HG03139 (cell line): ENCODE data around the gene GPR31.

Experiments used
- ATAC-seq: cut with Tn5 transposase; IDR thresholded peaks from one replicate; pipeline ENCODE4 v1.9.1; 2021; ENCODE audit not compliant: unreplicated experiment

The GPR31 gene

DNA sequence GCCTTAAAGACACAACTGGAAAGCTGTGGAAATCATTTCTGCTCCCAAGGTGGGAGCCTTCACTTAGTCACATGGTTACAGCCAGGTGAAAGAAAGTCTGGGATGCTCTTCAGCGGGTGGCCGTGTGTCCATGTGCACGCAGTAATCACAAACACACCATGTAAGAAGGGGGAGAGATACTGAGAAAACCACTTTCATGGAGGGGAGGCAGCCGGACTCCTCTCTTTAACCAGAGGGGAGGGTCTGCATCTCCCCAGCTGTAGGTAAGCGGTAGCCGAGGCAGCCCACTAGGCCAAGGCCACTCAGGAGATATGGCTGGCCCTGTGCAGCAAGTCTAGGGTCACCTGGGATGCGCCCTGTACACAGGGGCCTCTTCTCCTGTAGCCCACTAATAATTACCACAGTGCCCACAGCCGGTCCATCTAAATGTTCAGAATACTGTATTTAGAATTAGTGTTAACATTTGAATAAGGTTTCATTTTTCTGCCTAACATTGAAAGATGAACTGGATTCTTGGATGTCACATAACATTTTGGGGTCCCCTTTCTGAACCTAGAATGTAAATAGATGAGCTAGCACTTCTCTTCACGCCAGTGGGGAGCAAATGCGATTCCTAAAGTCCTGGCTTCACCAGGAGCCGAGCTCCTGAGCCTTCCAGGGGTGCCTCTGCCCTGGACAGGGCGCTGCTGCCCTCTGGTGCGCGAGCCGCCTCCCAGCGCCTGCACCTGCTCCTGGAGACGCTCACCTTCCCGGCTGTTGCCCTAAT lies 15.9 kb downstream of the GPR31 start:
- peak; percentile 74 for ATAC-seq

DNA sequence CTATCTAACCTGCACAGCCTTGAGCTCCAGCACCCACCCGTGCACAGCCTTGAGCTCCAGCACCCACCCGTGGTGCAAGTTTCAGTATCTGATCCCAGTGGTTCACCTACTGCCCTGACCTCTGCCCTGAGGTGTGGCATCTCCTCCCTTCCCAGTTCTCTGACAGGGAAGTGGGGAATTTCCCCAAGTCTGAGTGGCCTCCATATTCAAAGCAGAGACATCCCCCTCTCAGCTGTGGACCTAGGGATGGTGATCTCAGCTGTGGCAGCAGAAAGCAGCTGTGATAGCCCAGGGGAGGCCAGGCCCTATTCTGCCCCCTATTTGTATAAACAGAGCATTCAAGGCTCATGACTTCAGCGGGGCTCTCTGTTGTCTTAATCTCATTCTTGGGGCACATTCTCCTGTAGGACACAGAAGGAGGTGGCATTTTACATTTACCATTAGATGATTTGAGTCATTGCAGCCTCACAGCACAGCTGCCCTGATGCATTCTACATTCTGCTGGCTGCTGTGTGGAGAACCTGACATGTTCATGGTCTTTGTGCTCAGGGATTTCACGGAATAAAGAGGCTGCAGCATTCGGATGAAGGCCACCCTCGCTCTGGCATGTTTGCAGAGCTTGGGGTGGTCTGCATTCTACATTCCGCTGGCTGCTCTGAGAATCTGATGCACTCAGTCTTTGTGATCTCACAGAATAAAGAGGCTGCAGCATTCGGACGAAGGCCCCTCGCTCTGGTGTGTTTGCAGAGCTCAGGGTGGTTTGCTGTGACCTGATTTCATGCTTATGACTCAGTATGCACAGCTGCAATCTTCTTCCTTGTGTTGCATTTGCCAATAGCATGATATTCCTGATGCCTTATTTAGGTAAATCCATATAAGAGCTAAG lies 16.9 kb downstream of the GPR31 start:
- ATAC-seq: no peak

DNA sequence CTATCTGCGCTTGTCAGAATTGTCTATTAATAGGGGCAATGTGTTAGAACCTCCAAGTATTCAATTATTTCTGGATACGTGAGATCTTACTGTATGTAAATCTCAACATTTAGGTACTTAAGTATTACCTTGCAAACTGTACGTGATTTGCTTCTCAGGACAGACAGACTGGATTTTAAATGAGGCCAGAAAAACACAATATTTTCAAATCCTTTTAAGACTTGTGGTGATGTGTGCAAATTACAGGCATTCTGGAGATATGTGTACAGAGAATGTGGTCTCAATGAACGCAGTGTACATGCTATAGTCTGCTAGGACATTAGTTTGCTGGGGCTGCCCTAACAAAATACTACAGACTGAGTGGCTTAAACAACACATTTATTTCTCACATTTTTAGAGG lies 18.0 kb downstream of the GPR31 start:
- no peak for ATAC-seq

DNA sequence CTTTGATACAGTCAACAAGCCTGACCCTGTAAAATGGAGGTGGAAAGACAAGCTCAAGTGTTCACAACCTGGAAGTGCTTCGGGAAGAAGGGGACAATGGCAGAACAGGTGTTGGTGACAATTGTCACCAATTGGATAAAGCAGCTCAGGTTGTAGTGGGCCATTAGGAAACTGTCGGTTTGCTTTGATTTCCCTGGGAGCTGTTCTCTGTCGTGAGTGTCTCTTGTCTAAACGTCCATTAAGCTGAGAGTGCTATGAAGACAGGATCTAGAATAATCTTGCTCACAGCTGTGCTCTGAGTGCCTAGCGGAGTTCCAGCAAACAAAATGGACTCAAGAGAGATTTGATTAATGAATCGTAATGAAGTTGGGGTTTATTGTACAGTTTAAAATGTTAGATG lies 19.9 kb downstream of the GPR31 start:
- ATAC-seq: no peak

DNA sequence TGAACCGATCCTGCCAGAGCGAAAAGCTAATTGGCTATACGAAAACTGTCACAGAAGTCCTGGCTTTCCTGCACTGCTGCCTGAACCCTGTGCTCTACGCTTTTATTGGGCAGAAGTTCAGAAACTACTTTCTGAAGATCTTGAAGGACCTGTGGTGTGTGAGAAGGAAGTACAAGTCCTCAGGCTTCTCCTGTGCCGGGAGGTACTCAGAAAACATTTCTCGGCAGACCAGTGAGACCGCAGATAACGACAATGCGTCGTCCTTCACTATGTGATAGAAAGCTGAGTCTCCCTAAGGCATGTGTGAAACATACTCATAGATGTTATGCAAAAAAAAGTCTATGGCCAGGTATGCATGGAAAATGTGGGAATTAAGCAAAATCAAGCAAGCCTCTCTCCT lies 20.7 kb downstream of the GPR31 start:
- ATAC-seq: no peak

DNA sequence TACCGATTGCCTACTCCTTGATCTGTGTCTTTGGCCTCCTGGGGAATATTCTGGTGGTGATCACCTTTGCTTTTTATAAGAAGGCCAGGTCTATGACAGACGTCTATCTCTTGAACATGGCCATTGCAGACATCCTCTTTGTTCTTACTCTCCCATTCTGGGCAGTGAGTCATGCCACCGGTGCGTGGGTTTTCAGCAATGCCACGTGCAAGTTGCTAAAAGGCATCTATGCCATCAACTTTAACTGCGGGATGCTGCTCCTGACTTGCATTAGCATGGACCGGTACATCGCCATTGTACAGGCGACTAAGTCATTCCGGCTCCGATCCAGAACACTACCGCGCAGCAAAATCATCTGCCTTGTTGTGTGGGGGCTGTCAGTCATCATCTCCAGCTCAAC lies 21.4 kb downstream of the GPR31 start:
- no peak for ATAC-seq

DNA sequence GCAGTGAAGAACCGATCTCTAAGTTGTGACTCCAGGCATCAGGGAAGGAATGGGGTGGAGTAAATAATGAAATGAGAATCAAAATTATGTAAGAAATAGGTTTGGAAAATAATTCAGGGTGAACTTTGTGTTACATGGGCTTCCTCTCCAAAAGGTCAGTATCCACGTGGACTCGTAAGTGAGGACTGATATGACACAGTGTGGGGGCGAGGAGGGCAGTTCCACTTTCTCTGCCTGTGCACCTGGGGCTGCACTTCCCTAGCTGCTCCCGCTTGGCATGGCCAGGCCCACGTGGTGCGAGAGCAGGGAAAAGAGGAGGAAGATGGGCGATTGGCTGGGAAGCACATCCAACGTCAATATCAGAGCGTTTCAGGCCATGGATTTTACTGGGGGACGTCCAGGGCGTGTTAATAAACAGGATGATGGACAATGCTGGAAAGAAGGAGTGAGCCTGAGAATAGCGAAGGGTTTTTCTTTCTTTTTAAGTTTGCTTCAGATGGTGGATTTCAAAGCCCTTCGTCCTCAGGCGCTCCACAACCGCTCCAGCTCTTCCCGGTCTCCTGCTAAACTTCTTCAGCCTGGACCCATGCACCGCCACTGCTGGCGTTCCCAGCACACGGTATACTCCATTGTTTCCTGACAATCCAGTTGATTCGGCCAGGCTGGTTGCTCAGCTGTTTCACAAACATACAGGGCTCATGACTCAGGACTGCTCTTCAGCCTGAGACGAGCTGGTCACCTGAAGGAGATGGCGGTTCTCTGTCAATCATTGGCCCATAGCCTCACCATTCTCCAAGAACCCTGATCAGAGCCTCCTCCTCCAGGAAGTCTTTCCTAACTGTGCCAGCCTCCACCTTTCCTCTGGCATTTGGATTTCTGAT lies 23.1 kb downstream of the GPR31 start:
- no peak for ATAC-seq

DNA sequence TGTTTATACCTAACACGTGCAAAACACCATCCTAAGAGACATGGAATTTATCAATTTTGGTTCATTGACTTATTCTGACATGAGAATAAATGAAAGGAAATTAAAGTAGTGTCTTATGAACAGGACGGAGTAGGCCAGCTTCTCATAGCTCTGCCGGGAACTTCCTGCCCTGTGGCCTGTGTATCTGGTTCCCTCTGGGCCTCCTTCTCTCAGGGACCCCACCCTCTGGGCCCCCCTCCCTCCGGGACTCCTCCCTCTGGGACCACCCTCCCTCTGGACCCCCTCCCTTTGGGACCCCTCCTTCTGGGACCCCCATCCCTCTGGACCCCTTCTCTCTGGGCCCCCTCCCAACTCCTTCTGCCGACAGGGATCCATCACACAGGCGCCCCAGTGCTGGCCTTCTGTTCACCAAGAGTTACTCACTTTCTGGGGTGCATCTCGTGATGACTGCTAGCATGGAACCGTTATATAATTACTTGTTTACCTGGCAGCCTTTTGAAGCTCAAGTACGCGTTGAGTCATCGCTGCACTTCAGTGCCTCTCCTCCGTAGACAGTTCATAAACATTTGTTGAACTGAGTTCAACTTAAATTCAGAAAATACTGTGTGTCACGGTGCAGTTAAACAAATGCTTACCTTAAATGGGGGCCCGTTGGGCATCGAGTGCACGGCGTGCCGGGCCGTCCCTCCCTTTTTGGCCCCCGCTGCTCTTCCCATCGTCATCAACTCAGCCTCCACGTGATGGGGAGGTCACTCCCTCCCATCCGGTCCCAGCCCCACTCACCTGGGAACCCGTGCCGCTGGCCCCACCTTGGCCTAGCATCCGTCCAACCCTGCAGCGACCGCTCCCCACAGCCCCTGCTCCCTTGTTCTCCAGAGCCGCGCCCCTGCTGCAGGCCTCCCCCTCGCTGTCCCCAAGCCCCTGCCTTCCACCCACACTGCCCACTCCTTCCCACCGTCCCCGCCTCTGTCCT lies 26.8 kb downstream of the GPR31 start:
- ATAC-seq: no peak

DNA sequence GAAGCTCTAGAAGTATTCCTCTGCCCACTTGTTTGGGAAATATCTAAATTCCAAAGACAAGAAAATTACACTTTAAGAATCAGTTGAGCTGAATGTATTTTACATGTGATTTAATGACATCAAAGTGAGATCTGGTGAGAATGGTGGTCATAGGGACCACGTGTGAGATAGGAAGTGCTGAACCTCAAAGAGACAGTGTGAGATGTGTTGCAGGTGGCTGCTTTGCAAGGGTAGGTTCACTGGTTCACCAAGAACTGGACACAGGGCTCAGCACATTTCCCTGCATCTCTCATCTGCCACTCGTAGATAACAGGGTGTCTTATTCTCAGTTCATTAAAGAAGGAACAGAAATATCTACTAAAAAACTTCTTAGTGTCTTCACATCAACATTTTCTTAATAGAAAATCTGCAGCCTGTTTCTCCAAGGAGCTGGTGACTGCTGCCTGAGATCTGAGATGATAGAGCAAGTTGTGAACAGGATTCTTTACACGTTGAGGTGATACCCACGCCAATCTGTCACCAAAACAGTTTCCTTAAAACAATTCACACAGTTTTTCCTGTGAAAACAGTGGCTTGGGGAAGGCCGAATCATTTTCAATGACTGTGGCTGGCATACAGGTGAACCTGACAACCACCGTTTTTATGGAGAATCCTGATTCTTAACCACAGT lies 27.6 kb downstream of the GPR31 start:
- ATAC-seq: peak; percentile 52

DNA sequence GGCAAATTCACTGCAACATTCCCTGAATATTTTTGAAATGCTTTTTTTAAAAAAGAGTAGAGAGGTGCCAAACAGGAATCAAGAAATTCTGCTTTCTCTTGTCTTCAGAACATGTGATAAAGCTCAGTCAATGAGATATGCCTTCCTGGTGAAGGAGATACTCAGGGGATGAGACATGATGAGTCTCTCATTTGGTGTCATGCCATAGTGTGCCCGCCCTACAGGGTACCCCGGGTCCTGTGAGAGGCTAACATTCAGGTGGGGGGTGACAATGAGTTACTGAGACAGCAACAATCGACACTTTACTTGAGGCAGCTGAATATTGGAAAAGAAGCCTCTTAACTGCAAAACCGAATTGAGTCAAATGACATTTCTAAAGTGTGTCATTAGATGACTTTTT lies 28.2 kb downstream of the GPR31 start:
- no peak for ATAC-seq

DNA sequence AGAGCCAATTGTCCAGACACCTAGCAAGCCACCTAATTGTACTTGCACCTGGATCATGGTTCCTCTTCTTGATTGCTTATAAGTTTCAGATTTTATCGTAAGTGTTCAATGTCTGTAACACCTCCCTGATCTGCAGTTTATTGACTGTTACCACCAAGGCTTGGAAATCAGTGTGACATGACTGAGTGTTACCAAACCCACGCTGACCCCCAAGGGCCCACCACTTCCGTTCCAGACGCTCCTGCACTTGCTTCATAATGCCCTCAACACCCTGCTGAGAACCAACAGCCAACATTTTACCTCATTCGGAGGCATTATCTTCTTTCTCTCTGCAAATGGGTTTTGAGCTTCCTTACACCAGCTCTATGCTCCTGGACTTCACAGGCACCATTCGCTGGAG lies 28.6 kb downstream of the GPR31 start:
- ATAC-seq: no peak

DNA sequence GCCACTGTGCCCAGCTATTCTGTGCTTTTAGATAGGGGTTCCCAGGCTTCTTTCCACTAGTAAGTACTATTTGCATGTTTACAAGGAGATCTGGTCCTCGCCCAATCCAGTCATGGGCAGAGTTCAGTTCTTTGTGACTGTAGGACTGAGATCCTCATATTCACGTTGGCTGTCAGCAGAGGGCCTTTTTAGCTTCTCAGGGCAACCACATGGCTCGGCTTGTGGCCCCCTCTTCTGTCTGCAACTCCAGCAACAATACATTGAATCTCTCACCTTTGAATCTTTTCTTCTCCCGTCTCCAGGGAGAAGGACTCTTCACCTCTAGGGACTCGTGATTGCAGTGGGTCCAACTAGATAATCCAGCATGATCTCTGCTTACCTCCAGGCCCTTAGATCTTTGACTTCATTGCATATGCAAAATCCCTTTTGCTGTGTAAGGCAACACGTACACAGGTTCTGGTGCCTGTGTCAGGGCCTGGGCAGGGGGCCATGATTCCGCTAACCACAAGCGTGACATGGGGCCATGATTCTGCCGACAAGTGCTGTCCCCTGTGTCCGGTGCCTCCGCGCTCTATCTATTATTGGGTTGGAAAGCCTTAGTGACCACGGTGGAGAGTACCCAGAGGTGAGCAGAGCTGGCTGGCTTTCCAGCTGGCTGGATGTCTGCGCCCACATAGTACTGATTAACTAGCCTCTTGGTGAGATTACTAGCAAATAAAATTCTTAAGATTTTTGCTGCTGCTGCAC lies 29.8 kb downstream of the GPR31 start:
- ATAC-seq: no peak

DNA sequence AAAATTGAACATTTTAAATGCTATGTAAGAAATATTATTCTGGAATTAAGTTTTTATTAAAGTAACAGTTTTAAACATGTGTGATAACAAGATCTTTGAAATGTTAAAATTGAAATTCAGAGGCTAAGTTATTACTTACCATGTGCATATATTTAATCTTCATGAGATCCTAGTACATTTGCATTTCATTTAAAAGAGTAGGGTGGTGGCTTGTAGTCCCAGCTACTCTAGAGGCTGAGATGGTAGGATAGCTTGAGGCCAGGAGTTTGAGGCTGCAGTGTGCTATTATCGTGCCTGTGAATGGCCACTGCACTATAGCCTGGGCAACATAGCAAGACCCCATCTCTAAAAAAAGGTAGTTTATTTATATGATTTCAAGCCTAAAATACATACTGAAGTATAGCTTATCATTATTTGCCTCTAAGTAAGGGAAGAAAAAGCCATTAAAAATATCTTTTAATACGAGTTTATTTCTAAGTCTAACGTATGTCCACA lies 31.9 kb downstream of the GPR31 start:
- no peak for ATAC-seq

DNA sequence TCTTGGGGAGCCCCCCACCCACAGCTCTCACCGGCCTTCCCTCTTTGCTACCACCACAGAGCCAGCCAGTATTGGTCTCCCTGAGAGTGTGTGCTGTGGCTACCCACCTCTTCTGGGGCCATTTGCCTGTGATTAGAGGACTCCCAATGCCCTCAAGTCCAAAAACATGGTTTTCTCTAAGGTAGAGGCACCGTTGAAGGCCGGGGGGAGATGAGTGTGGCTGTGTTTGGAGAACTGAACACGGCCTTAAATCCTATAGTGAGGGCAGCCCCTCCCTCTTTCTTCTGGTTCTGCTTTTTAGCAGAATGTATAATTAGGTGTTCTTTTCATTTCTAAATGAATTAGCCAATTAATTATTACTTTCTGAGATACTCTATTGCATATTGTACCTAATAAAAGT lies 32.4 kb downstream of the GPR31 start:
- ATAC-seq: no peak

DNA sequence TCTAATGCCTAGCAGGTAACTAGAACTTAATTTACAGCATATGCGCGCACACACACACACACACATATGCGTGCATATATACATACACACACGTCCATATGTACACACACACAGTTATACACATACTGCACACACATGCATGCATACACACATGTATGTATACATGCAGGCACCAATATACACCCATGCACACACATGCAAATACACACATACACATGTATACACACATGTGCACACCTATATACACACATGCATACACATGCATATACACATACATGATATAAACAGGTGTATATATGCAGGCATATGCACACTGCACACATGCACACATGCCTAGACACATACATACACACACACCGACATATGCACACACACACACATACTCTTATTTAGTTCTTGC lies 33.0 kb downstream of the GPR31 start:
- no peak for ATAC-seq

DNA sequence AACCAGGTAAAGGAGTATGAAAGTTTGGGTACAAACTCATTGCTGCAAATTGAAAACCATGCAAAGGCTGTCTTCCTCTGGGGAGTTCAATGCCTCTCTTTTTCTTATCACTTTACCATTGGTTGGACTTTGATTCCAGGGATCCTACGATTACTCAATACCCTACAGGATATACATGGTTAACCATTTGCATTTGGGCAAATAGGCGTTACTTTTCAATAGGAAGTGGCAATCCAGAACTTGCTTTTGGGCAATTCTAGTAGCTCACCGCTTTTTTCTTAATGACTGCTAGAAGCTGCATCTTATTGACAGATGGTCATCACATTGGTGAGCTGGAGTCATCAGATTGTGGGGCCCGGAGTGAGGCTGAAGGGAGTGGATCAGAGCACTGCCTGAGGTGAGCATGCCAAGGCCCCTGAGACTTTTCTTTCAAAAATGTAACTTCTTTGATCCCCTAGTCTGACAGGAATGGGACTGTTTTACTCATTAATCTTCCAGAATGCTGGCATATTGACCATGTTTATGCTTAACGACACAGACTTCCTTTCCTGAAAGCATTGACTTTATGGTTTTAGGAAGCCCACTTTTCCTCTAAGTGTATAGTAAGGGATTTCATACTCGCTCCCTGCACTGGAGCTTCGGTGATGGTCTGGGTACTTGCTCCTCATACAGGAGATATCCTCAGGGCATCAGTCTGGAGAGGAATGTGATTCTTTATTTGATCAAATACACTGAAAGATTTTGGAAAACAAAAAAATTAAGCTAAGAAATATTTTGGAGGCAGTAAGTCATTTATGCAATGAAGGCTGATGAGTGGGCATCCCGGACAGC lies 34.7 kb downstream of the GPR31 start, which contains the start of gene CCR6:
CCR6 (plus strand) TSS at position 270 of the 831 bp plus-strand sequence. CDS start 13,039 bp downstream, outside the sequence.
- no peak for ATAC-seq

DNA sequence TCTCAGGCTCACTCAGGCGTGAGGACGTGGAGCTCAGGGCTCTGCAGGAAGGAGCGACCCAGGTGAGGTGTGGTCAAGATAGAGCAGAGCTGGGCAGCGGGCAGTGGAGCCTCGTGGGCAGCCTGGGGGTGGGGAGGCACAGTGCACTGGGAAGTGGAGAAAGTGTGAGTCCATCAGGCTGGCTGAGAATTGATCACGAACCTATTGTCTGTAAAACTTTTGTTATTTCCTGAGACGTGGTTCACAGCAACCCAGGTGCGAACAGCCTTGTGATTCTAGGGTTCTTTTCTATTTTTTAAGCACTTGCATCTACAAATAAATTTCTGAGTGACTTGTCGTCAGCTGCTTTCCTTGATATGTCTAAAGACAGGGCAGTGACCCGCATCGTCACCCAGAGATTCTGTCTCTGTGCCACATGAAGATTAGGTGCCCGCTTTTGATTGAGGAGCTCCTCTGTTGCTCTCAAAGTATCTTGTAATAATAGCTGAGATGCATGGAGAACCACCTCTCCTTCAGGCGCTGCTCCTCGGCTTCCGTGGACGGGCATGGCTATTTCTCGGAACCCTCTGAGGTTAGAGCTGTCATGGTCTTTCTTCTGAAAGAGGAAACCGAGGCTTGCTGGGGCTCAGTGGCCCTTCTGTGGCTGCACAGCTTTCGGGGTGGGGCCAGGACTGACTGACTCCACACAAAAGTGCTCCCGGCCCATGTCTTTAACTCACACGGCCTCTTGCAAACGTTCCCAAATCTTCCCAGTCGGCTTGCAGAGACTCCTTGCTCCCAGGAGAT lies 35.5 kb downstream of the GPR31 start:
- ATAC-seq: no peak
